HCT116 (cell line): ENCODE measurements around the gene OR2AT4.

ENCODE experiments used
- CTCF ChIP-seq, 3 experiments: fragments of 200-600 bp in 1 of 3; sonication (generic) in 1 of 3; IDR thresholded peaks in 2 of 3; conservative IDR thresholded peaks in 1 of 3; 2 replicates each; pipeline ENCODE4 v1.5.1; 2012 to 2017; ENCODE audit warnings: low read depth in 2 of 3, low read length in 2 of 3, antibody characterized with exemption in 1 of 3, borderline replicate concordance in 1 of 3, control low read depth in 1 of 3, mild to moderate bottlenecking in 1 of 3, mixed read lengths in 1 of 3, mixed run types in 1 of 3, moderate library complexity in 1 of 3; ENCODE audit not compliant: insufficient read depth in 1 of 3
- POLR2A ChIP-seq: IDR thresholded peaks from 2 replicates; pipeline ENCODE4 v1.7.0; 2011; ENCODE audit warnings: borderline replicate concordance; ENCODE audit not compliant: insufficient read depth, insufficient read length; ENCODE audit errors: extremely low read depth
- SRF ChIP-seq: IDR thresholded peaks from 2 replicates; pipeline ENCODE4 v1.6.1; 2012; ENCODE audit warnings: low read depth

GRCh38 chr11:75145972-75146519 is 49.4 kb upstream of the OR2AT4 start:
- no peak for TF ChIP-seq POLR2A
- TF ChIP-seq CTCF (IDR thresholded peaks at IDR 0.05 in 2 of 3, conservative IDR thresholded peaks at IDR 0.05 in 1 of 3; ENCODE audit: borderline replicate concordance in 1 of 3, insufficient read depth in 1 of 3, low read depth in 2 of 3, low read length in 2 of 3), result no peak
- TF ChIP-seq SRF, result no peak
